Kidney epithelial cell (primary cell): ENCODE results near the gene FCN3. TPM values are rescaled to one million over a fixed set of nuclear protein-coding genes. Genes with fewer than 3 reads are reported as not detected.
A peak's percentile ranks its signal among the peaks of the same experiment; 100 is the strongest.
"Not testable (repeated sequence)": the region's sequence is repeated elsewhere in the genome, so short reads cannot be mapped to it uniquely, and the experiment has no call there.

Experiments
- DNase-seq: peaks from one replicate; pipeline ENCODE4 v3.0.0-alpha.2; 2010; ENCODE audit warnings: low read depth
- H3K27me3 ChIP-seq: 2 replicates; pipeline ENCODE4 v1.6.0; 2011; ENCODE audit warnings: low read length; ENCODE audit not compliant: control insufficient read depth, insufficient read depth
- H3K36me3 ChIP-seq: 2 replicates; pipeline ENCODE4 v1.5.1; 2011; ENCODE audit warnings: low read length; ENCODE audit not compliant: control insufficient read depth, insufficient read depth
- H3K4me3 ChIP-seq: 2 replicates; pipeline ENCODE4 v1.5.1; 2011; ENCODE audit warnings: low read depth, mild to moderate bottlenecking, control low read depth, low read length
- total RNA-seq: library from RNA; depleted of rRNA; stranded (reverse); fragments of >200 nt; gene quantifications from 2 replicates; pipeline ENCODE4 v1.2.3, GENCODE V29; 2015
- TF ChIP-seq, protein P1 (sequence below): IDR thresholded peaks from 2 replicates; pipeline ENCODE4 v1.5.1; 2011; ENCODE audit warnings: mild to moderate bottlenecking, moderate library complexity, low read length, control low read depth, inconsistent platforms; ENCODE audit not compliant: insufficient read depth, poor library complexity, severe bottlenecking

Gene FCN3
- total RNA-seq, 1 donor from 2014 or later = not detected

DNA sequence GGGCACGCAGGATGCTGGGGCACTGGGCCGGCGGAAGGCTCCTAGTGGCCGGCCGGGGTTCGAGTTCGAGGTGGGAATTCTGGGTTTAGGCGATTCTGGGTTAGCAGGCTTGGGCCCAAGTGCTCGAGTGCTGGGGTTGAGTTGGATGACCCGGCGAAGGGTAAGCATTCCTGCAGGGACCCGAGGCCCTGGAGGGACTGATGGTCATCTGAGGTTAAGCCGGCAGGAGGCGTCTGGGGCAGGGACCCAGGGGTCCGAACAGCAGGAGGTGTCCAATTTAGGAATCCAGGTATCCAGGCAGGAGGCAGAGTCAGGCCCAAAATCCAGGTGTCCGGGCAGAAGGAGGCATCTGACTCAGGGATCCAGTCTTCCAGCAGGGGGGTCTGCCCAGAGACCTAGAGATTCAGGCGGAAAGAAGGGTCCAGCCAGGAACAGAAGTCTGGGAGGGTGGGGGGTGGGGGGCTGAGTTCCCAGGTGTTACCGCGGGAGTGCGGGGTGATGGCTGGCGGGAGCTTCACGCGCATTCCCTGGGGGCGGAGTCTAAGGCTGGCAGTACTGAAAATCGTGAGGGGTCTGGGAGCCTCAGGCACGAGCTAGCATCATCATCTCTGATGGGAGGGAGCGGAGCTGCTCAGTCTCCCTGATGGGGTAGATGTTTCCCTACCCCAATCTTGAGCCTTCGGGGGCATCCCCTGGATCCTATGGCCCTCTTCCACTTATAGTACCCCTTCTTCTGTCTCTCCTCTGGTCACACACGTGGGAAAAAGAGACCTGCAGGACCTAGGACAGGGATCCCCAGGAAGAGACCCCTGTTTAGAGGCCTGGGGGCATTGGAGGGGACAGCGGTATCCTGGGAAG is 18.4 kb upstream of the FCN3 start:
- TF ChIP-seq, protein P1, sequence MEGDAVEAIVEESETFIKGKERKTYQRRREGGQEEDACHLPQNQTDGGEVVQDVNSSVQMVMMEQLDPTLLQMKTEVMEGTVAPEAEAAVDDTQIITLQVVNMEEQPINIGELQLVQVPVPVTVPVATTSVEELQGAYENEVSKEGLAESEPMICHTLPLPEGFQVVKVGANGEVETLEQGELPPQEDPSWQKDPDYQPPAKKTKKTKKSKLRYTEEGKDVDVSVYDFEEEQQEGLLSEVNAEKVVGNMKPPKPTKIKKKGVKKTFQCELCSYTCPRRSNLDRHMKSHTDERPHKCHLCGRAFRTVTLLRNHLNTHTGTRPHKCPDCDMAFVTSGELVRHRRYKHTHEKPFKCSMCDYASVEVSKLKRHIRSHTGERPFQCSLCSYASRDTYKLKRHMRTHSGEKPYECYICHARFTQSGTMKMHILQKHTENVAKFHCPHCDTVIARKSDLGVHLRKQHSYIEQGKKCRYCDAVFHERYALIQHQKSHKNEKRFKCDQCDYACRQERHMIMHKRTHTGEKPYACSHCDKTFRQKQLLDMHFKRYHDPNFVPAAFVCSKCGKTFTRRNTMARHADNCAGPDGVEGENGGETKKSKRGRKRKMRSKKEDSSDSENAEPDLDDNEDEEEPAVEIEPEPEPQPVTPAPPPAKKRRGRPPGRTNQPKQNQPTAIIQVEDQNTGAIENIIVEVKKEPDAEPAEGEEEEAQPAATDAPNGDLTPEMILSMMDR = peak; percentile 45
- H3K27me3 ChIP-seq = peaks cover 6% of the 10 kb centered on the region
- no peak for DNase-seq
- peak overlapping the region; percentile 74 for H3K4me3 ChIP-seq
- H3K36me3 ChIP-seq = no peaks in the 10 kb centered on the region

DNA sequence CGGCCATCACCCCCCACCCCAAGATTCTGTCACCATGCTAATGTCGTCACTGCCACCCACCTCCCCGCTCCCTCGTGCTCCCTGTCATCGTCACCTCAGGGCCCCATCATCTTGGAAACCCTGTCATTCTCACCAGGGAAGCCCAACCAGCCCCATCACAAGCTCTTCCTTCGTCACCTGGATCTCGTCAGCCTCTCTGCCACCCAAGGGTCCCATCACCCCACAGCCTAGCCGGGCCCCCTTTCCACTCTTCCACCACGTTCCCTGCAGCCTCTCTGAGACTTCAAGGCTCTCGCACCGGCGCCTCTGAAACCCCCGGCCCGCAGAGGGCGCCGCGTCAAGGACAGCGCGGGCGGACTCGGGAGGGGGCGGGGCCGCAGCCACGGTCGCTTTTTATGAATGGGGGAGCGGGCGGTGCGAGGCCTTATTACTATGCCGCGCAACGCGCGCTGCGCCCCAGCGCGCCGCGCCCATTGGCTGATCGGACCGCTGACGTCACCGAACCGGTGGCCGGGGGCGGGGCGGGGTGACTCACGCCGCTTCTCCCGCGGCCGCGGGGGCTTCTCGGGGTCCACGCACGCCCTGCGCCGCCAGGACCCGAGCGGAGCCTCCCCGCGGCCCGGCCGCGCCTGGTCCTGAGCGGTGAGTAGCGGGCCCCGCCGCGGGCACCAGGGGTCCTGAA is 17.6 kb upstream of the FCN3 start, which contains the start of gene GPR3:
Gene GPR3 (plus strand): TSS at position 527 of the 682 bp plus-strand sequence. CDS start 1,177 bp downstream, outside the sequence.
- Histone ChIP-seq H3K36me3 (no peaks in the 10 kb centered on the region), H3K4me3 (peak within 1 kb of the TSS; percentile 74), H3K27me3 (peaks cover 6% of the 10 kb centered on the region)
- no peak for DNase-seq
- TF ChIP-seq, protein P1 = peak; percentile 64

DNA sequence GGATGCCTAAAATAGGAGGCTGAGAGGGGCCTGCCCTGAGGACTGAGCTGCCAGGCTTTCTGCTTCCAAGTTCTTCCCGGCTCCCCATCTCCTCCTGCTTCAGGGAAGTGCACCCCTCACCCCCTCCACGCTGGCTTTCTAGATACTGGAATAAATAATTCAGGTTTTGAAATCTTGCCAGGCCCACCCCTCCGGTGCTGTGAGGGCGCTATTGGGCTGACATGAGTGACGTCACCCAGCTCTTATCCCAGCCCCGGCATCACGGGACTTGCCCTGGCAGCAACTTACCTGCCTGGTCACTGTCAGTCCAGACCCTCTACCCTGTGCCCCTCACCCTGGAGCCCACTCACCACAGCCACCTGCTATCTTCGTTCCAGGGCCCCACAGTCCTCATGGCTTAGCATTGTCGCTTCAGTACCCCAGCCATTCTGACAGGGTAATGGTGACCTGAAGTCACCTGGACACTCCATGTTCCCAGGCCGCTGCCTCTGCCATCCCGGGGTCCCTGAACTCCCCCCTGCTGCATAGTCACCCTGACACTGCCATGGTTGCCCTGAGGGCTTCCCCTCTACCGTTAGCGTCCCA is 17.0 kb upstream of the FCN3 start:
- Histone ChIP-seq H3K27me3 (peaks cover 6% of the 10 kb centered on the region), H3K36me3 (no peaks in the 10 kb centered on the region), H3K4me3 (peak overlapping the region; percentile 74)
- TF ChIP-seq, protein P1 = no peak
- DNase-seq = no peak

DNA sequence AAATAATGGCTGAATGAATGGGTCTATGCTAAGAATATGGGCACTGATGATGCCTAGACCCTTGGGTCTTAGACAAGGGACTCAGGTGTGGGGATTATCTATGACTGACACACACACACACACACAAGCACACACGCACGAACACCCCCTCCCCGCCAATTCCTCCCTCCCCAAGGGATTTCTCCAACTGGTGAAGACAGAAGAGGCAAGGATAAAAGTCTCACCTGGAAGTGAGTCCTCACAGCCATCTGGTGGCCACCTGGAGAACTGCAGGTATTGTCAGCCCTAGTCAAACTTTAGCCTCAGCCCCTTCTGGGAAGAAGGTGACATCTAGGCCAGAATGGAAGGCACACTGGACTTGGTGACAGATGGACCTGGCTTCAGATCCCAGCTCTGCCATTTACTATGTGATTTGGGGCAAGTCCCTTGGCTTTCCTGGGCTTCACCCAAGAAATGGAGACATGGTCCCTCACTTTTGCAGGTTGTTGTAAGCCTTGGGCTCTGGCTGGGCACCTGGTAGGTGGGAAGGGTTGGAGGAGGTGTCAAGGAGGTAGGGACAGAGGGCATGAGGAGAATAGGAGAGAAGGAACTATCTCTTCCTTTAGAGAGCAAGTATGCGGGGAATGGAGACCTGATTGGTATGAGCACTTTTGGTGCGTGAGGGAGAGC is 13.8 kb upstream of the FCN3 start:
- Histone ChIP-seq H3K27me3 (peaks cover 9% of the 10 kb centered on the region), H3K36me3 (no peaks in the 10 kb centered on the region), H3K4me3 (no peak overlapping the region)
- TF ChIP-seq, protein P1 = peak; percentile 95
- DNase-seq = no peak

DNA sequence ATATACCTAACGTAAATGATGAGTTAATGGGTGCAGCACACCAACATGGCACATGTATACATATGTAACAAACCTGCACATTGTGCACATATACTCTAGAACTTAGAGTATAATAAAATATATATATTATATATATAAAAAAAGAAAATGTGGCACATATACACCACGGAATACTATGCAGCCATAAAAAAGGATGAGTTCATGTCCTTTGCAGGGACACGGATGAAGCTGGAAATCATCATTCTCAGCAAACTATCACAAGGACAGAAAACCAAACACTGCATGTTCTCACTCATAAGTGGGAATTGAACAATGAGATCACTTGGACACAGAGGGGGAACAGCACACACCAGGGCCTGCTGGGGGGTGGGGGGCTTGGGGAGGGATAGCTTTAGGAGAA is 10.2 kb upstream of the FCN3 start:
- not testable (repeated sequence) for H3K36me3 ChIP-seq, DNase-seq, H3K4me3 ChIP-seq
- H3K27me3 ChIP-seq = peaks cover 18% of the 10 kb centered on the region
